Activated T-cell treated with anti-CD3 and anti-CD28 coated beads, Interleukin-2, amount 50 U/mL, for 4 hours (primary cell): ENCODE results near the gene ELANE. TPM values are rescaled to one million over a fixed set of nuclear protein-coding genes. Genes with fewer than 3 reads are reported as not detected.
A peak's percentile ranks its signal among the peaks of the same experiment; 100 is the strongest.

Experiments used
- ATAC-seq, 2 donors: fragments of 200-7000 bp; cut with Tn5 transposase; one replicate each; pipeline ENCODE4 v1.10.0; 2021
- DNase-seq: peaks from one replicate; pipeline ENCODE4 v3.0.0-alpha.2; 2020
- H3K27me3 Mint-ChIP-seq: one replicate; pipeline ENCODE4 v1.8.0; 2021; ENCODE audit warnings: low read depth, mixed read lengths
- H3K36me3 Mint-ChIP-seq: one replicate; pipeline ENCODE4 v1.8.0; 2022; ENCODE audit warnings: mixed read lengths; ENCODE audit not compliant: insufficient read depth
- H3K4me1 Mint-ChIP-seq: one replicate; pipeline ENCODE4 v1.8.0; 2021; ENCODE audit warnings: low read depth, mixed read lengths
- H3K4me3 Mint-ChIP-seq: one replicate; pipeline ENCODE4 v1.8.0; 2021; ENCODE audit warnings: mild to moderate bottlenecking, moderate library complexity, mixed read lengths
- H3K9me3 Mint-ChIP-seq: one replicate; pipeline ENCODE4 v1.8.0; 2021; ENCODE audit warnings: mixed read lengths
- total RNA-seq, 3 donors: library from RNA; stranded (reverse); gene quantifications; one replicate each; pipeline ENCODE4 v1.2.1, GENCODE V29; 2021

Gene ELANE
- total RNA-seq, 3 donors from 2014 or later = not detected

DNA sequence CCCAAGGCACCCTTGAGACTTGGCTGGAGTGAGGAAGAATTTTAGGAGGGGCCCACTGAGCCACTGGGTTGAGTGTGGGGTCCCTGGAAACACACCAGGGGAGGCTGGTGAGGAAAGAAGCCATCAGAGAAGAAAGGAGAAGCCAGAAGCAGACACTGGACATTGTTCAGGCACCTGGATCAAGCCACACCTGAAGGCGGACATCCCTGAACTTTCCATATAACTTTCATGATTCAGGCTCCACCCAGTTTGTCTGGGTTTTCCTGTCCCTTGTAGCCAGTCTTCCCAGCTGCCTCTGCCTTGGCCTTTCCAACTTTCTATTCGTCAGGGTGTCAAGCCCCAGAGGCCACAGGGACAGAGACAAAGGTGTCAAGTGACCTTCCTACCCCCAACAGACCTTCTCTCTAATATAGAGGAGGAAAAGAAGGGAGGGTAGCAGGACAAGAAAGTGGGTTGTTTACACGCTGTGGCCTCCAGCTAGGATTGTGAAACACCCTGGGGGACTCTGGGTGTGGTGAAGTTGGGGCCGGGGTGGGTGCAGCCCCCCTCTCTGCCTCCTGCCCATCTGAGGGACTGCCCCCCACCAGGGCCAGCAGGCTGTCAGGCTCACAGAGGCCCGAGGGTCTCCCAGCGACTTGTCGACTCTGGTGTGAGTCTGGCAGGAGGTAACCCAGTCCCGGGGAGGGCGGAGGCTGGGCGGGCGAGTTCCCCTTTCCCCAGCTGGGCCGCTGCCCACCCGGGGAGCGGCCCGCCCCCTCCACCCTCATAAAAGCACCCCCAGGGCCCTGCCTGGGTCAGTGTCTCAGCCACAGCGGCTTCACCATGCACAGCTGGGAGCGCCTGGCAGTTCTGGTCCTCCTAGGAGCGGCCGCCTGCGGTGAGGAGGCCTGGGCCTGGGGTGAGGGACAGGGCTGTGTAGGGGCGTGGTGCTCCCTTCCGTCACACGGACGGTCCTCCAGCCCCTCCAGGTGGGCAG is 7.1 kb downstream of the ELANE start, which contains the start of gene CFD:
Gene CFD, plus strand, starts transcription at position 797 of the 976 bp plus-strand sequence. Its CDS starts 26 bp downstream, at position 823.
- H3K27me3 Mint-ChIP-seq = peaks cover 14% of the 10 kb centered on the region
- DNase-seq (no peak), ATAC-seq (no peak)
- H3K9me3 Mint-ChIP-seq = no peaks in the 10 kb centered on the region
- H3K36me3 Mint-ChIP-seq = no peaks in the 10 kb centered on the region
- H3K4me3 Mint-ChIP-seq = no peak within 1 kb of the TSS
- H3K4me1 Mint-ChIP-seq = peaks cover 10% of the 10 kb centered on the region

DNA sequence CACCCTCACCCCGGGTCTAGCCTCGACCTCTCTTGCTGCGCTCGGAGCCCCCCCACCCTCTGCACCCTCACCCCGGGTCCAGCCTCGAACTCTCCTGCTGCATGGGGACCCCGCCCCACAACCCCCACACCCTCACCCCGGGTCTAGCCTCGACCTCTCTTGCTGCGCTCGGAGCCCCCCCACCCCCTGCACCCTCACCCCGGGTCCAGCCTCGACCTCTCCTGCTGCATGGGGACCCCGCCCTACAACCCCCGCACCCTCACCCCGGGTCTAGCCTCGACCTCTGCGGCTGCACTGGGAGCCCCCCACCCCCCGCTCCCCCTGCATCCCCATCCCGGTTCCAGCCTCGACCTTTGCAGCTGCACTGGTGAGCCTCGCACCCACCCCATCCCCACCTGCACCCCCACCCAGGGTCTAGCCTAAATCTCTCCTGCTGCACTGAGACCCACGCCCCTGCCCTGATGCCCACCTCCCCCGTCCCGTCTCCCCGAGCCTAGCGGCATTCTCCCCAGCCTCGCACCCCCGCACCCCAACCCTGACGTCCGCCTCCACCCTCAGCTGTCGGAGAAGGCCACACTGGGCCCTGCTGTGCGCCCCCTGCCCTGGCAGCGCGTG is 9.1 kb downstream of the ELANE start:
- Mint-ChIP-seq H3K27me3 (peaks cover 11% of the 10 kb centered on the region), H3K9me3 (no peaks in the 10 kb centered on the region), H3K4me1 (peaks cover 10% of the 10 kb centered on the region), H3K4me3 (no peak overlapping the region), H3K36me3 (no peaks in the 10 kb centered on the region)
- ATAC-seq = no peak
- DNase-seq = no peak

DNA sequence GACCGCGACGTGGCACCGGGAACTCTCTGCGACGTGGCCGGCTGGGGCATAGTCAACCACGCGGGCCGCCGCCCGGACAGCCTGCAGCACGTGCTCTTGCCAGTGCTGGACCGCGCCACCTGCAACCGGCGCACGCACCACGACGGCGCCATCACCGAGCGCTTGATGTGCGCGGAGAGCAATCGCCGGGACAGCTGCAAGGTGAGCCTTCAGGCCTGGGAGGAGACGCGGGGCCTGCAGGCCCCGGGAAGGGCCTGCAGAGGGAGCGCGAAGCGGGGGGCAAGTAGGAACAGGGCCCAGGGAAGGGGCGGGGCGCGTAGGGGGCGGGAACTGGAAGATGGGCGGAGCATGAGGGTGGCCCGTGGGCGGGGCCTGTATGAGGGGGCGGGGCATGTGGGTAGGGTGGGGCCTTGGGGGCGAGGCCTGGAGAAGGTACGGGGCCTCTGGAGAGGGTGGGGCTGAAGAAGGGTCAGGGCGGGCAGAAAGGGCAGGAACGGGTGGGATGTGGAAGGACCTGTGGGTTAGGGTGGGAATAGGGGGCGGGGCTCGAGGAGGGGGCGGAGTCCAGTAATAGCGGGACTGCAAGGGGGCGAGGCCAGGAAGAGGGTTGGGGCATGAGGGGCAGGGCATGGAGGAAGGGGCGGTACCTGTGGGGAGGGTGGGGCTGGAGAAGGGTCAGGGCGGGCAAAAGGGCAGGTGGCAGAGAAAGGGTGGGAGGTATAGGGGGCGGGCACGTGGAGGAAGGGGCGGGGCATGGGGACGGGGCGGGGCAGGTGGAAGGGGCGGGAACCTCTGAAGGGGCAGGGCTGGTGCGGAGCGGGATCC is 9.9 kb downstream of the ELANE start:
- H3K36me3 Mint-ChIP-seq = no peaks in the 10 kb centered on the region
- H3K27me3 Mint-ChIP-seq = peaks cover 11% of the 10 kb centered on the region
- ATAC-seq = peak; percentile 29 to 43
- DNase-seq = peak; percentile 64
- H3K4me1 Mint-ChIP-seq = peaks cover 10% of the 10 kb centered on the region
- no peaks in the 10 kb centered on the region for H3K9me3 Mint-ChIP-seq
- no peak overlapping the region for H3K4me3 Mint-ChIP-seq

DNA sequence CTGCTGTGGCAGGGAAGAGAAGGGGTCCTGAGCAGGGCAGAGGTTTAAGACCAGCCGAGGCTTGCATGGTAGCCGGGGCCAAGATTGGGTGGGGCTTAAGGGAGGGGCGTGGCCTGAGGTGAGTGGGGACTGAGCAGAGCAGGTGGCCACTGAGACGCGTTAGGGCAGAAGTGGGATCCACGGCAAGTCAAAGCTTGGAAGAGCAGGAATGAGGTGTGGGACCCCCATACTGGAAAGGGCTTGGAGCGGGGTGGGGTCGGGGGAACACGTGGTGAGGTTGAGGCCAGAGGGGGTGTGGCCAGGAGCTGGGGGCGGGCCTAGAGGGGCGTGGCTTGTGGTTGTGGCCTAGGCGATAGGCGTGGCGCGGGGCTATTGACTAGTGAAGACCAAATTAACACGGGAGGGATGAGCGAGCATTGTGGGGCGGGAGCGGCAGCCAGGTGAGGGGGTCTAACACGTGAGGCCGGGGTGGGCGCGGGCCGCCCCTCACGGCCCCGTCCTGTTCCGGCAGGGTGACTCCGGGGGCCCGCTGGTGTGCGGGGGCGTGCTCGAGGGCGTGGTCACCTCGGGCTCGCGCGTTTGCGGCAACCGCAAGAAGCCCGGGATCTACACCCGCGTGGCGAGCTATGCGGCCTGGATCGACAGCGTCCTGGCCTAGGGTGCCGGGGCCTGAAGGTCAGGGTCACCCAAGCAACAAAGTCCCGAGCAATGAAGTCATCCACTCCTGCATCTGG is 10.6 kb downstream of the ELANE start:
- Mint-ChIP-seq H3K9me3 (no peaks in the 10 kb centered on the region), H3K4me1 (peaks cover 10% of the 10 kb centered on the region), H3K4me3 (peak overlapping the region; percentile 68), H3K27me3 (peaks cover 11% of the 10 kb centered on the region), H3K36me3 (no peaks in the 10 kb centered on the region)
- ATAC-seq (peak; percentile 59 to 65), DNase-seq (peak; percentile 70)

DNA sequence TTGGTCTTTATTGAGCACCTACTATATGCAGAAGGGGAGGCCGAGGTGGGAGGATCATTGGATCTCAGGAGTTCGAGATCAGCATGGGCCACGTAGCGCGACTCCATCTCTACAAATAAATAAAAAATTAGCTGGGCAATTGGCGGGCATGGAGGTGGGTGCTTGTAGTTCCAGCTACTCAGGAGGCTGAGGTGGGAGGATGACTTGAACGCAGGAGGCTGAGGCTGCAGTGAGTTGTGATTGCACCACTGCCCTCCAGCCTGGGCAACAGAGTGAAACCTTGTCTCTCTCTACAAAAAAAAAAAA is 11.2 kb downstream of the ELANE start:
- ATAC-seq (no peak), DNase-seq (no peak)
- peaks cover 10% of the 10 kb centered on the region for H3K27me3 Mint-ChIP-seq
- H3K4me1 Mint-ChIP-seq = peaks cover 10% of the 10 kb centered on the region
- H3K36me3 Mint-ChIP-seq = no peaks in the 10 kb centered on the region
- H3K4me3 Mint-ChIP-seq = peak overlapping the region; percentile 68
- H3K9me3 Mint-ChIP-seq = no peaks in the 10 kb centered on the region

DNA sequence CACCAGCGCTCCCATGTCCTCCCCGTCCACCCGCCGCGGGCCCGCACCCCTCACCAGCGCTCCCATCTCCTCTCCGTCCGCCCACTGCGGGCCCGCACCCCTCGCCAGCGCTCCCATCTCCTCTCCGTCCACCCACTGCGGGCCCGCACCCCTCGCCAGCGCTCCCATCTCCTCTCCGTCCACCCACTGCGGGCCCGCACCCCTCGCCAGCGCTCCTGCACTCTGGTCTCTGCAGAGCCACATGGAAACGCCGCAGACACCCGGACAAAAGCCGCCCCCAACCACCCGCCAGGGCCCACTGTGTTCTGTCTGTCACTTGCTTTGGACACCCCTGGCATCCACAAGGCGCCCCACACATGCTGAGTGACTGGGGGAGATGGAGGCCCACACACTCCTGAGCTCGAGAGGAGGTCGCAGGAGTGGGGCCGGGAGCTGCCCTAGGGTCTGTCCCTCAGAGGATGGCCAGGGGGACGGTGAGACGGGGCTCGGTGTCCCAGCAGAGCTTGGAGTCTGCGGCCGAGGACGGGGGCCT is 14.7 kb downstream of the ELANE start:
- peaks cover 2% of the 10 kb centered on the region for H3K27me3 Mint-ChIP-seq
- DNase-seq (no peak), ATAC-seq (no peak)
- peaks cover 13% of the 10 kb centered on the region for H3K36me3 Mint-ChIP-seq
- no peak overlapping the region for H3K4me3 Mint-ChIP-seq
- H3K4me1 Mint-ChIP-seq = peaks cover 13% of the 10 kb centered on the region
- H3K9me3 Mint-ChIP-seq = no peaks in the 10 kb centered on the region

DNA sequence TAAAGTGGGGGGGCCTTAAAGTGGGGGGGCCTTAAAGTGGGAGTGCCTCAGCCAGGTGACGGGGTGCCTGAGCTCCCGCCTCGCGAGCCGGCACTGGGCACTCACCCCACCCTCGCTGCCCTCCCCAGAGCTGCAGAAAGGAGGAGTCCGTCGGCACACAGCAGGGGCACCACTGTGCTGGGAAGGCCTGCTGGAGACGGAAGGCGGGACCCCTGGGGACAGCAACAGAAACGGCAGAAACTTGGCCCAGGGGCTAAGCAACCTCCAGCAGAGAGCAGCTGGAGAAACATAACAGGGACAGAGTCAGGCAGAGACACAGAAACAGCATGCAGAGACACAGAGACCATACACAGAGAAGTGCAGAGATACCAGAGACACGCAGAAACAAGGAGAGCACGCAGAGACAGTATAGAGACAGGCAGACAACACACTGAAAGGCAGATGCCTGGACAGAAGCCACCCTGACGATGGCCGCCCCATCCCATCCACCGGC is 15.2 kb downstream of the ELANE start:
- Mint-ChIP-seq H3K27me3 (peaks cover 2% of the 10 kb centered on the region), H3K36me3 (peaks cover 13% of the 10 kb centered on the region), H3K4me3 (no peak overlapping the region), H3K9me3 (no peaks in the 10 kb centered on the region), H3K4me1 (peaks cover 18% of the 10 kb centered on the region)
- ATAC-seq (no peak), DNase-seq (no peak)

DNA sequence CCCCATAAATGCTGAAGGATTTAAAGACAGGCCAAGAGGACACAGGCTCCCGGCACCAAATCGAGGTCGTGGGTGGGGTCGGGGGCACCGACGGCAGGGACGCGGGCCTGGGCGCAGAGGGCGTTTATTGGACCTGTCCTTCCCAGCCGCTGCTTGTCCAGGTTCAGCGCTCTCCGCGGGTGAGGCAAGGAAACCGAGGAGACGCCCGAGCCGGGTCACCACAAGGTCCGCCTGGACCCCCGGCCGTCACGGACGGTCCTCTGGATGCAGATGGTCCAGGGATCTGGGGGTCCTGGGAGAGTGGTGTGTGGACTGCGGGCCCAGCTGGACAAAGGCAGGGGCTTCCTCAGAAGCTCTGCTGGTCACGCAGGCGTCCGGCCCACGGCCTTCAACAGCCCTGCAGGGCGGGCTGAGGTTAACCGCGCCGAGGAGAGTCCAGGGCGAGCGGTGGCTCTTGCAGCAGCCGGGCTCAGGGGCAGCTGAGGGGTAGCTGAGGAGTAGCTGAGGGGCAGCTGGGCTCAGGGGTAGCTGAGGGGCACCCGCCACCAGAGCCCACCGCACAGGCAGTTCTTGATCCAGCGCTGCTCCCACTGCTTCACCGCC is 15.9 kb downstream of the ELANE start:
- no peak for ATAC-seq
- H3K36me3 Mint-ChIP-seq = peaks cover 13% of the 10 kb centered on the region
- H3K4me3 Mint-ChIP-seq = no peak overlapping the region
- H3K9me3 Mint-ChIP-seq = no peaks in the 10 kb centered on the region
- no peak for DNase-seq
- H3K27me3 Mint-ChIP-seq = no peaks in the 10 kb centered on the region
- peaks cover 18% of the 10 kb centered on the region for H3K4me1 Mint-ChIP-seq

DNA sequence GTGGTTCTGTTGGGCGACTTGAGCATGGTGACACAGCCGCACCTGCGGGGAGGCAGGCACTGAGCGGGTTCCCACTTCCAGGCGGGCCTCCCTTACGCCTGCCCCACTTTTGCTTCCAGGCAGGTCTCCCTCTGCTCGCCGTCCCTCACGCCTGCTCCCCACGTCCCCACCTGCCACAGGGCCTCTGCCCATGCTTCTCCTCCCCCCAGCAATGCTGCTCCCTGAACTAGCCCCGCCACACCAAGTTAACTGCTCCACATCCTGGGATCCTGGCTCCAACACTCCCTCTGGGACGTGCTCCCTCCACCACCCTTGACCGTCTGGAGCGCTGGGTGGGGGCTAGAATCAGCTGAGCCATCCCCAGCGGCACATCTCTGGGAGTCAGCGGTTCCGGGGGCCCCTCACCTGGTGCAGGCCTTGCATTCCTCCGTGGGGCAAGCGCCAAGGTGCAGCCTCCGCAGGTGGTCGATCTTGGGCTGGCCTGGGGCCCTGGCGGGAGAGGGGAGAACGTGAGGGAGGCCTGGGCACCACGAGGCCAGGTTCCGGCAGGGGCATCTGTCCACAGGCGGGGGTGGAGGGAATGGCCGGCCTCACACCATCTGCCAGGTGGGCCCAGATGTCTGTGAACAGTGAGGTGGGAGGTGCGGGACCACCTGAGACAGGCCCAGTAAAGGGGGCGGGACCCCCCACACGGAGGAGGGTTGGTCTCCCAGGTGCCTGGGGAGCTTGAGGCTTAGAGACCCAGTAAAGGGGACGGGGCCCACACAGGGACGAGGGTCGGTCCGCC is 16.5 kb downstream of the ELANE start:
- peaks cover 13% of the 10 kb centered on the region for H3K36me3 Mint-ChIP-seq
- ATAC-seq = no peak
- H3K9me3 Mint-ChIP-seq = no peaks in the 10 kb centered on the region

DNA sequence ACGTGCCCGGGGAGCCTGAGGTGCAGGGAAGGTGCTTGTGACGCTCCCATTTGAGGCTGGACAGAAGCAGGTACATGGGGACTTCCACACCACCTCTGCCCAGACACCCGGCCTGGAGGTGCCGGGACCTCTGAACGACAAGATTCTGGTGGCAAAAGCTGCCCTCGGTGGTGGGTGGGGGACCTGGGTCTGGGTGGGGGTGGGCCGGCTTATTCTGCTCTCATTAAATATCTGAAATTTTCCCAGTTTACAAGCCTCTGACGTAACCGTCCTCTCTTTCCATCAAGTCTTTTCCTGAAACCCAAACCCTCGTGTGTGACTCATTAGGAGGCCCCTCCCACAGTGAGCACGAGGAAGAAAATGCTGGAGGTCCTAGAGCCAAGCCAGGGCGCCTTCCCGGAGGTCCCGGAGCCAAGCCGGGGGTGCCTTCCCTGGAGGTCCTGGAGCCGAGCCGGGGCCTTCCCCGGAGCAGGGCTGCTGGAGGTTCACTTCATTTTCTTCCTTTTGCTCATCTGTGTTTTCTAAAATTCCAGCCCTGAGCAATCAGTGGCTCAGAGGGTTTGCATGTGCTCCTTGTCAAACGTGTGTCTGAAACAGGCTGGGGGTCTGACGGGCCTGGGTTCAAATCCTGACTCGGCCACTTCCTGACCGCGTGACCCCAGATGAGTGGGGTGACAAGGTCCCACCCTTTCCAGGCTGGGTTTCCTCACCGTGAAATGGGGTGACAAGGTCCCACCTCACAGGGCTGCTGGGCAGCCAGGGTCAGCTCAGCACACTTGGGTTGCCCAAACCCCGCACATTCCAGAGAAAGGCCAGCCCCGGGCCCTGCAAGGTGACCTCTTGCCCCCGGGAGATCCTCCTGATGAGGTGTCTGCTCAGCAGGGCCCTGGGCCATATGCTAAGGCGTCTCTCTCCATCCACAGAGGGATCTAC is 17.4 kb downstream of the ELANE start:
- ATAC-seq (no peak), DNase-seq (no peak)
- Mint-ChIP-seq H3K36me3 (peaks cover 13% of the 10 kb centered on the region), H3K27me3 (no peaks in the 10 kb centered on the region), H3K4me1 (peaks cover 12% of the 10 kb centered on the region), H3K4me3 (no peak overlapping the region), H3K9me3 (no peaks in the 10 kb centered on the region)

More for the DNA sequence above, 16.5 kb downstream of the ELANE start:
- peaks cover 14% of the 10 kb centered on the region for H3K4me1 Mint-ChIP-seq
- DNase-seq = no peak
- no peak overlapping the region for H3K4me3 Mint-ChIP-seq
- no peaks in the 10 kb centered on the region for H3K27me3 Mint-ChIP-seq

DNA sequence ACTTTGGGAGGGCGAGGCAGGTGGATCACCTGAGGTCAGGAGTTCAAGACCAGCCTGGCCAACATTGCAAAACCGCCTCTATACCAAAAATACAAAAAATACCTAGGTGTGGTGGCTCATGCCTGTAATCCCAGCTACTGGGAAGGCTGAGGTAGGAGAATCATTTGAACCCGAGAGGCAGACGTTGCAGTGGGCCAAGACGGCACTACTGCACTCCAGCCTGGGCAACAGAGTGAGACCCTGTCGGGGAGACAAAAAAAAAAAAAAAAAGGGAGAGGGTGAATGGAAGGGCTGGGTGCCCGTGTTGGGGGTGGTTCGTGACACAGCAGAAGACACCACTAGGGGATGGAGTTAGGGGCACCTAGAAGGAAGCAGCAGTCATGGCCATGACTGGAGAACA is 18.2 kb downstream of the ELANE start:
- ATAC-seq (no peak), DNase-seq (no peak)
- H3K36me3 Mint-ChIP-seq = peaks cover 13% of the 10 kb centered on the region
- no peak overlapping the region for H3K4me3 Mint-ChIP-seq
- H3K27me3 Mint-ChIP-seq = no peaks in the 10 kb centered on the region
- H3K9me3 Mint-ChIP-seq = no peaks in the 10 kb centered on the region
- peaks cover 12% of the 10 kb centered on the region for H3K4me1 Mint-ChIP-seq

DNA sequence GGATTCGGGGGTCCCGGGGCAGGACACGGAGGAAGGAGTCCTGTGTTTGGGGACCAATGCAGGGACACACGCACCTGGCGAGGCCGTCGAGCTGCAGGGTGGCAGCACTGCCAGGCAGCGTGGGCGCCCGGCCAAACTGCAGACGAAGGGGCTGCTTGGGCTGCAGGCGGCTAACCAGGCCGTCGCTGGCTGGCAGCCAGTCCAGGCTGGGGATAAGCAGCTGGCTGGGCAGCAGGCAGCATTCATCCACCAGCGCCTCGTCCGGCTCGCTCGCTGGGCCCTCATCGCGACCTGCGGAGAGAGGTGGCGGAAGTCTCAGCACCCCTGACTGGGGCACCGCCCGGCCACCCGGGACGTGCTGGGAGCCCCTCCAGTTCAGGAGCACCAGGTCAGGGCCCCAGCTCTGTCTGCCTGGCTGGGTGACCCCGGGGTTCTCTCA is 18.9 kb downstream of the ELANE start:
- no peak for ATAC-seq
- H3K9me3 Mint-ChIP-seq = no peaks in the 10 kb centered on the region
- DNase-seq = no peak
- H3K4me3 Mint-ChIP-seq = no peak overlapping the region
- peaks cover 13% of the 10 kb centered on the region for H3K36me3 Mint-ChIP-seq
- H3K27me3 Mint-ChIP-seq = no peaks in the 10 kb centered on the region
- H3K4me1 Mint-ChIP-seq = peaks cover 12% of the 10 kb centered on the region
